Activated CD4-positive, alpha-beta T cell treated with anti-CD3 and anti-CD28 coated beads for 1 hour (primary cell): Measurements from ENCODE around the gene GNAO1.

Source experiments
- DNase-seq: peaks from one replicate; pipeline ENCODE4 v3.0.0-alpha.2; 2020

Gene GNAO1

DNA sequence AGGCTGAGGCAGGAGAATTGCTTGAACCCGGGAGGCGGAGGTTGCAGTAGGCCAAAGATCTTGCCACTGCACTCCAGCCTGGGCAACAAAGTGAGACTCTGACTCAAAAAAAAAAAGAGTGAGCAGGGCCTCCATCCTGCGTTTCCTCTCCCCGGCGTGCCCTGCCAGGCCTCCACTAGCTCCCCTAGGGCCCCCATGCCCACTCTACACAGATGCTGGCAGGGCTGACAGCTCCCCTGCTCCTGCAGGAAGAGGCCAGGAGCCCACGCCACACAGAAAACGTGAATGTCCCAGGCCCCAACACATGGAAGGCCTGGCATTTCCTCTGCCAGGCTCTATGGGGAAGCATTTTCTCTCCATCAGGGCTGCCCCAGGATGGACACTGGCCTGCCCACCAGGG, 124.7 kb downstream of the GNAO1 start:
- no peak for DNase-seq

DNA sequence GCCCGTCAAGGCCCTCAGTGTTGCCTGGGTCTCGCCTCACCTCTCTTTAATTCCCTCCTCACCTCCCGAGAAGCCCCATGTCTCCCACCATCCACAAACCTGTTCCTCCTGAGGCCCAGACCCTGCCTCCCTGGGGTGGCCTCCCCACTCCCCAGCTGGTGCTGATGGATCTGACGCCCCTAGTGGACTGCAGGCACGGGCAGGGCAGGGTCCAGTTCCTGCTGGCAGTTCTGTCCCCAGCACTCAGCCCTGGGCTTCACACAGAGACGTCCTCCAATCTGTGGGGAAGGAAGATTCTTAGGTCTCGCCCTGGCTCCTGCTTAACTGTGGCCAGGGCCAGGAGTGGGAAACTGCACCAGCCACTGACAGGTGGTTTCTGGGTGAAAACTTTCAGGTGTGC, 125.3 kb downstream of the GNAO1 start:
- no peak for DNase-seq

DNA sequence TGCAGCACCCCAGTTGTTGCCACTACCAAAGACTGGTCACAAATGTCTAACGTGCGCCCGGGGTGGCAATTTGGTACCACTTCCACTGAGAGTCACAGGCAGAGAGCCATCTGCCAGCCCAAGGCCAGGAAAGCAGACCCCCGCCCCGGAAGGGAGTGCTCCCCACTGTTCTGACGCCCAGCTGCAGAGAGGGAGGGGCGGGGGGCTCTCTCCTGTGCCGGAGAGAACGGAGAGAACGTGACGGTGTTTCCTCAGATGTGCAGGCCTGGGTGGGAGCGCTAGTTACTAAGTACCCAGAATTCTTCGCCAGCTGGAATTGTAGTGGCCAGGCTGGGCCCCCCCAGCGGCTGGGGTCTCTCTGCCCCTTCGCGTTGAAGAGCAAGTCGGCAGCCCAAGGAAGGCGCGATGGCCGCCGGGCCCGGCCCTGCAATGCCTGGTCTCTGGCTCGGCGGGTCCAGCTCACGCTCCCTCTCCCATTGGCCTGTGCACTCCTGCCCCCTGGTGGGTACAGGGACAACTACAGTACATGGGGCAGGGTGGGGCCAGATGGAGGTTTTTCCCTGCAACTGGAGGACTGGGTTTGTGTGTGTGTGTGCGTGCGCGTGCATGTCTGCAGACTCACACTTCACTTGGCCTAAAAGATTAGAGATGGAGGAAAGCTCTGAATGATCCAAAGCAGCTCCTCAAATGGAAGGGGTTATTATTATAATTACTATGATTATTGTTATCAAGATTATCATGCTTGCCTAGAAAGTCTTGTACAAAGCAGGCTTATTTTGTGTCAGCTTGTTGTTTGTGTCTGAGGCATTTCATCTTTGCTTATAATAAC, 126.9 kb downstream of the GNAO1 start:
- DNase-seq, result peak; percentile 59

DNA sequence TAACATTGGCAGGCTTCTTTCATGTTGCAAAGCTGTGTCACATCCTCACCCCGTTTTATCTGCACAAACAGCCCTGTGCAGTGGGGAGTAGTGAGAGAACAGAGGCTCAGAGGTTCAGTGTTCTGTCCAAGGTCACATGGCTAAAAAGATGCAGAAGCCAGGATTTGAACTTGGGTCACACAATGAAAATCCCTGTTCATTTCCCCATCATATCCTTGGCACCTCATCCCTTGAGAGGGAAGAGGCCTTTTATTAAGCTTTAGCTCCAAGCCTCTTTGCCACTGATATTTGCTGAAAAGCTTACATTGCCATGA, 127.5 kb downstream of the GNAO1 start:
- no peak for DNase-seq

DNA sequence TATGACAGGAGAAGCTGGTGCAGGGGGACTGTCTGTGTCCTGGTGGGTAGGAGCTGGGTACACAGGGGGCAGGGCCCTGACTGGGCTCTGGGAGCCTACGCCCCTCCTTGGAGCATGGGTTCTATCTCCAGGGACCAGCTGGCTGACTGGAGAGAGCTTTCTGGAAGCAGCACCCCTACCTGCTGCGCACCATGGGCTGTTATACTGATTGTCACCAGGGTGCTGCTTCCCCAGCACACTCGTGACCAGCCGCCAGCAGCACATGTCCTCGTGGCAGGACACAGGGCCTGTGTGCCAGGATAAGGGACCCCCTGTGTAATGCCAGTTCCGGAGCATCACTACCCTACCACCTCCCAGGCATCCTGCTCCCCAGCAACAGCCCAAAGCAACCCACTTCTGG, 128.1 kb downstream of the GNAO1 start:
- DNase-seq, result no peak

DNA sequence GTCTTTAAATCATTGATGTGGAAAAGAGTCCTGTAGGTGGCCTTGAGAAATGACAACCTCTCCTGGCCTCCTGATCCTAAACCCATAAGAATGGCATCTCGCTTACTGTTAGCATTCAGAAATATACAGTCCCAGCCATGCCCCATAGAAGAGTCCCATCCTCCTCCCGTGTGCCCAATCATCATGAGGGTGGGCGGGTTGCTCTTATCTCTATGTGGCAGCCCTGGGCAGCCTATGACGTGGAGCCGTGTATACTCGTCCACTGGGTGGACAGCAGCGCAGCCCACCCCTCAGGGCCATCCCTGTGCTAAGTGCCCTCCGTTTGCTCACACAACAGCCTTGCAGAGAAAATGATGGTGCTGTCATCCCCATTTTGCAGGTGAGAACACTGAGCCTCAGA, 128.8 kb downstream of the GNAO1 start:
- no peak for DNase-seq

DNA sequence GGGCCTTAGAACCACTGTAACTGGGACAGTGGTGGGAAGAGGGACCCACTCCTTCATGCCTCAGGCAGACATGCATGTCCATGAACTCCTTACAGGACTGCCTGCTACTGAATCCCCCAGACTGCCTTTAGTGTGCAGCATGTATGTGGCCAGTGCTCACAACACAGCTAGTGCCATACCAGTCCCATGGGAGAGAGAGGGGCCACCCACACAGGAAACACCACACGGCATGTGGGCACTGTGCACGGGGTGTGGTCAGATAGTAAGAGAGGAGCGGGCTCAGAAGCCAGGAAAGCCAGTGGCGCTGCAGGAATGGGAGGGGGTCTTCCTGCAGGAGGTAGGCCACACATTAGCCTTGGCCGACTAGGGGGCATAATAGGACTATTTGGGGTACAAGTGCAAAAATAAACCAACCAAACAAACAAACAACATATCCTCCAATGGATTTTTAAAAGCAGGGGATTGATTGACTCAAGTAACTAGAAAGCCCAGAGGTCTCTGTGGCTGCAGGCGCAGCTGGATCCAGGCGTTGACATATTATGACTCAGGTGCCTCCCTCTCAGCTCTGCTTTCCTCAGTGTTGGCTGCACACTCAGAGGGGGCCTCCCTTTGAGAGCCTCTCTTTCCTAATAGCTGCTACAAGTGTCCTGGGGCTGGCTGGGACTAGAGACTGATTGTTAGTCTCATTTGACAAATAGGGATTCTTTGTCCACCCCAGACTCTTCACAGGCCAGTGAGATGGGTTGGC, 129.7 kb downstream of the GNAO1 start:
- no peak for DNase-seq

DNA sequence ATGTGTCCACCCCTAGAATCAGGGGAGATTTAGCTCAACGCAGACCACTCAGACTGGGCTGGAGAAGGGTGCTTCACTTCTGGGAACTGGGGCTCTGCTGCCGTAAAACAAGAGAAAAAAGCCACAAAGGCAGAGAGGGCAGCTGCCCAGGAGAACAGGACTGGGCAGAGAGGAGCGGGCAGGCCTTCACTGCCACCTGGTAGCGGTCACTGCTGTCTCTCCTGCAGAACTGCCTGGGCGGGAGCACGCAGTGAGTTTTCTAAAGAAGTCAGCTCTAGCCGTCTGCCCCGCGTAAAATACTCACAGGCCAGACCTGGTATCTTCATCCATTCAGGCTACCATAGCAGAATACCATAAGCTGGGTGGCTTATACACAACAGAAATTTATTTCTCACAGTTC, 130.3 kb downstream of the GNAO1 start:
- no peak for DNase-seq

DNA sequence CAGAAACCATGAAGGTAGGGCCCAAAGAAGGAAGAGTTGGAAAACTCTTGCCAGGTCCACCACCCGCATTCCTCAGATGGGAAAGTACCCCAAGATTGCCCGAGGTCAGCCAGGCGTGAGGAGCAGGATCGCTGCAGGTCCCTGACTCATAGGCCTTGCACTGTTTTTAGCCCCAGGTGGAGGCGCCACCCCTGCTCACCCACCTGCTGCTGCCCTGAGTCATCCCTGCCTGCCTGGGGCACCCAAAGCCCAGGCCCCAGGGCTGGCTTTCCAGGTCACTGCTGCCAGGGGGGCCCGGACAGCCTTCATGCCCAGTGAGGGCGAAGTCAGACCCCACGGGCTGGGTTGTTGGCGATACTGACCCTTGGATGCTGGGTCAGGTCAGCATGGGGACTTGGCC, 133.1 kb downstream of the GNAO1 start:
- no peak for DNase-seq

DNA sequence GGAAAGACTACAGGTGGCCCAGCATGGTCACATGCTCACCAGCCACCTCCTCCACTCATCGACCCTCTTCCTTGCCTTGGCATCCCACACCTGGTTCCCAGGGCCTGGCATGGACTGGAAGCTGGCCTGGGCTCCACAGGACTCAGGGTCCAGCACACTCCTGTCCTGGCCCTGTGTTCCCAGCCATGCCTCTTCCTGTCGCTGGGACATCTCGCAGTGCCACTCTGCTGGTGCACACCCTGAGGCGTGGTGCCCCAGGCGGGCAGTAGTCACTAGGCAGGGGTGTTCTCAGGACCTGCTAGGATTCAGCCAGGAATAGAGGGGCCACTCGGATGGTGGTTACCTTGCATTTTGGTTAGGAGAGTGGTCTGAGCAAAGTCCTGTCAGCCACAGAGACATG, 134.7 kb downstream of the GNAO1 start:
- DNase-seq, result no peak

DNA sequence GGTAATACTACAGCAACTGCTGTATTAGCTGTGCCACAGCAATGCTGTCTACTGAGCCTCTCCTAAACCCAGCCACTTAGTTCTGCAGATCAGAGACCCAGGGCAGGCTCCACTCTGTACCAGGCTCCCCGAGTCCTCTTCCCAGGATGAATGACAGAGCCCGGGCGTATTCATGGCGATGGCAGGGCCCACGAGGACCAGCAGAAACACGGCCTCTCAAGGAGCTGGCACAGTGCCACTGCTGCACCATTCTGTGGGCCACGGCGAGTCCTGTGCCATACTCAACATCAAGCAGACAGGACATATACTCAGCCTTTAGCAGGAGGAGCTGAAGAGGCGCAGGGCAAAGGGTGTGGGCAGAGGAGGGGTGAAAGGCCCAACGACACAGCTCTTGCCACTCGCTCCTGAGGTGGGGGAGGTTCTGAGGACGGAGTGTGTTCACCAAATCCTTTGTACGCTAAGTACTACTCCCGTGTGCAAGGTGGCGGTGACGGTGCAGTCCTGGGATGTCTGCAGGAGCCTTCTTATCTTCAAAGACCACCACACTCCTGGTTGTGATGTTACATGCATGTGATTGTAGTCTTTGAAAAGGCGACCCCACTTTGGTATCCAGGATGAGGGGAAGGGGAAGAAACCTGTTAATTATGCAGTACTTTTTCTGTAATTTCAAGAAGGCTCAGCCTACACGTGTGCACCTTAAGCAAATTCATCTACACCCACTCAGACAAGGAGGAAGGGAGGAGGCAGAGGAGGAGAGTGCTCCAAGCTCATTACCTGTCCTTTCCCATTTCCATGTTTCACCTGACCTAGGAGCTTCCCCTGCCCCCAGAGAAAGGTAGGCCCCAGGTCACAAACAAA, 136.0 kb downstream of the GNAO1 start:
- DNase-seq, result no peak

DNA sequence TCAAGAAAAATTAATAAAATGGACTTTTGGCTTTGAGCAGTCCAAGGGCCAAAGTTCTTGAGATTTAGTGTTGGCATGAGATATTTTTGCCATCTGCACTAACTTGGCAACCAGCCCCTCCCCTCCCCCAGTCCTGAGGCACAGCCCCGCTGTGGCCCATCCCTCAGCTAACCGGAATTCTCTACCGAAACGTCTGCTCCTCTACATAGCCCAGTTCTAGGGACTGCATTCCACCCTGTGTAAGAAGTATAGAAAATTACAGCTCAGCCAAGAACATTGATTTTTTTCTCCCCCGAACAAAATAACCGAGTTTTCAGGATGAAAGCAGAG, 136.6 kb downstream of the GNAO1 start:
- DNase-seq, result no peak

DNA sequence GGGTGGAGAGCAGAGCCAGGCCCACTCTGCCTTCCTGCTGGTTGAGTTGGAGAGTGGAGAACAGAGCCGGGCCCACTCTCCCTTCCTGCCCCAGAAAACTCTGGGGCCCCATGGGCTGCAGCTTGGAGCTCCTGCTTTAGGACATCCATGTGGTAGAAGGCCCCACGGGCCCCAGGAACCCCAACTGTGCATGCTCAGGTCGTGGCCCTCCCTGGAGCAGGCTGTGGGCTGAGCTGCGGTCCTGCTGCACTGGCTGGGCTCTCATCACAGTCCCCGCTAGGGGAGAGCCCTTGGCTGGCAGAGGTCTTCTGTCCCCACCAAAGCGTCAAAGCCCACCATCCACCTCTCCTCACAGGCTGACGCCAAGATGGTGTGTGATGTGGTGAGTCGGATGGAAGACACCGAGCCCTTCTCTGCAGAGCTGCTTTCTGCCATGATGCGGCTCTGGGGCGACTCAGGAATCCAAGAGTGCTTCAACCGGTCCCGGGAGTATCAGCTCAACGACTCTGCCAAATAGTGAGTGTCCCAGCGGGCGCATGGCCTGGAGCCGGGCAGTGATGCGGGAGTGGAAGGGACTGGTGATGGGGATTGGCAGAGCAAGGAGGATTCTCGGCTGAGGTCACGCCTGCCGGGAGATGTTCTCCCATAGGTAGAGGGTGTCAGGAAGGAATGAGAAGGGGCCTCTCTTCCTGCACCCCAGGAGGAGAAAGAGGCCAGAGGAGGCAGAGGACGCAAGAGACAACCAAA, 137.2 kb downstream of the GNAO1 start:
- no peak for DNase-seq

DNA sequence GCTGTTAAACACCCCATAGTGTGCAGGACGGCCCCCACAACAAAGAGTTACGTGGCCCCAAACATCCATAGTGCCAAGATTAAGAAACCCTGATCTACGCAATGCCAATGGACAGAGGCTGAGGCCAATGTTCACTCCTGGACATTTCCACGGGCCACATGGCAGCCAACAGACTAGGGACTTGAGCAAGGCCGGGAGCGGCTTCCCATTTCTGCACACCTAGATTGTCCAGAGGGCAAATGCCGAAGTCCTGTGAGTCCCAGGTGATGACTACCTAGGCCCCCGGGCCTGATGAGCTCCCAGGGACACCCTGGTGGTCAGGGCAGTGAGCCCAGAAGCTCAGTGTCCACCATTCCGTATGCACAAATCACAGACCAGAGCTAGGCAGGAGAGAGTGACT, 138.6 kb downstream of the GNAO1 start:
- no peak for DNase-seq

DNA sequence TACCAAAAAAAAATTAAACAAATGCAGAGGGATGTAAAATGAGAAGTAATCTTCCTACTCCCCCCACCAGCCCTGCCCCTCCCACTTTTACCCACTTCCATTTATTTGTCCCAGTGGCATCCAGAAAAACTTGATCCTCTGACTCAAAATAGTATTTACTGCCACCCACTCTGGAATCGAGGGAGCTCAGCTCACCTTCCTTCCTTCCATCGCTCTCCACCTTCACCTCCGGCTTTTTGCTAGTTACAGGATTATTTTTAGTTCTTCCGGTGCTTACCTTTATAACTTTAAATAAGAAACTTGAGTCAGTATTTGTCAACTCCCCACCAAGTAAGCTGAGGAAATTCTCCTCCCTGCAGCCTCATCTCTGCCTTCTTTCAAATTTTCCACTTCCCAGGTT, 139.2 kb downstream of the GNAO1 start:
- no peak for DNase-seq

DNA sequence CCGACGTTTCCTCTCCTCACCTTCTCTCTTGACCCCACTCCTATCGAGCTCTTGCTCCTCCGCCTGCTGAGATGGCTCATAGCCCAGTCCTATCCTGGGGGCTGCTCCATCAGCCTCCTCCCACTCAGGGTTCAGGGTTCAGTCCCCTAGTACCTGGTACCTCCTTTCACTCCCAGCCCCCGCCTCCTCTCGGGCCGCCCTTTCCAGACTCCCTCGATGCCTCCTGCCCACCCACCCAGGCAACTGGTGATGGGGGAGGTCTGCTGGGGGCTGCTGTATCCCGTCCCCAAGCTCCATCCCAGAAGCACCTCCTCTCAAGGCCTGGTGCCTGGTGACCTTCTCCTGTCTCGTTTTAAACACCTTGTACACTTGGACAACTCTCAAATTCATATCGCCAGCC, 140.1 kb downstream of the GNAO1 start:
- DNase-seq, result no peak

DNA sequence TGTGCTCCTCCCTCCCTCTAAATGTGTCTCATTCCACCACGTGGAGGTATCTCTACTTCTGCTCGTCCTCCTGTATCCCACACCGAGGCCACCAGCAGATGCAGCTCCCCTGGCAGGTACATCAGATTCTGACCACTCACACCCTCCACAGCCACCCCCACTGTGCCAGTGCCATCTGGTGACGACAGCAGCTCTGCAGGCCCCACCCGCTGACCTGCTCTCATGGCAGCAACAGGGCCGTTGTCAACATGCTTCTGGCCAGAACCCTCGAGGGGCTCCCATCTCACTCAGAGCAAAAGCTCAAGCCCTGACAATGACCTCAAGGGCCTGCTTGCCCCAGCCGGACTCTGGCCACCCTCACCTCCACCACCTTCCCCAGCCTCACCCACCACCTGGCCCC, 140.6 kb downstream of the GNAO1 start:
- no peak for DNase-seq

DNA sequence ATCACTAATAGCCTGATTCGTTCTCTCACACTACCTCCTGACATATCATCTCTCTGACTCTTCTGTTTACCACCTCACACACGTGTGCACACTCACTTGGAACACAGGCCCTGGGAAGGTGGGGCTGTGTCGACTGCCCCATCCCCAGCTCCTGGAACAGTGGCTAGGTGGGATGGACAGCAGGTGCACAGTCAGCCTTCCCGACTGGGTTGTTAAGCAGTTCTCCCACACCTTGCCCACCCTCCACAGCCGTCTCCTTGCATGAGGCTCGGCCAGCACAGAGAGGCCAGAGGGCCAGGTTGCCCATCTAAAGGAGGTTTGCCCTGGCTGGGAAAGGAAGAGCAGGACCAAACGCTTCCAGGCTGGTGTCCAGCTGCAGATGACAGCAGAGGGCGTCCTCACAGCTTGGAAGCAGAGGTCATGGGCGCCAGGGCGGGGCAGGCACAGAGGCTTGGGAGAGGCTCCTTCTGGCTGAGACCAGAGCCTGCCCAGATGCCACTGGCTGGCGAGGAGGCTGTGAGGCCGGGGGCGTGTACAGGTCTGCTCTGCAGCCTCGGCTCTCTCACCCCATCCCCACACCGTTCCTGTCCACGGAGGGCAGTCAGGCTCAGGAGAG, 141.3 kb downstream of the GNAO1 start:
- DNase-seq, result no peak

DNA sequence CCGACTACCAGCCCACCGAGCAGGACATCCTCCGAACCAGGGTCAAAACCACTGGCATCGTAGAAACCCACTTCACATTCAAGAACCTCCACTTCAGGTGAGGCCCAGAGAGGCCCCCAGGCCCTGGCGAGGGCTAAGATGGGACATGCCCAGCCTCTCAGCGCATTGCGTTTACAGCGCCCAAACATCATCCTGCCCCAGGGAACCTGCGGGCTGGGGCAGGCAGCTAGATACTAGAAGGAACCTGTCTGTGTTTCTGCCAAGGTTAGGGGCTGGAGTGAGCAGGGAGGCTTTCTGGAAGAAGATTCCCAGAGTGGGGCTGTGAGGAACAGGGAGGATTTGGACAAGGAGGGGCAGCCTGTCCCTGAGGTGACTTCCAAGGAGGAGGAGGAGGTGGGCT, 143.5 kb downstream of the GNAO1 start:
- DNase-seq, result no peak

DNA sequence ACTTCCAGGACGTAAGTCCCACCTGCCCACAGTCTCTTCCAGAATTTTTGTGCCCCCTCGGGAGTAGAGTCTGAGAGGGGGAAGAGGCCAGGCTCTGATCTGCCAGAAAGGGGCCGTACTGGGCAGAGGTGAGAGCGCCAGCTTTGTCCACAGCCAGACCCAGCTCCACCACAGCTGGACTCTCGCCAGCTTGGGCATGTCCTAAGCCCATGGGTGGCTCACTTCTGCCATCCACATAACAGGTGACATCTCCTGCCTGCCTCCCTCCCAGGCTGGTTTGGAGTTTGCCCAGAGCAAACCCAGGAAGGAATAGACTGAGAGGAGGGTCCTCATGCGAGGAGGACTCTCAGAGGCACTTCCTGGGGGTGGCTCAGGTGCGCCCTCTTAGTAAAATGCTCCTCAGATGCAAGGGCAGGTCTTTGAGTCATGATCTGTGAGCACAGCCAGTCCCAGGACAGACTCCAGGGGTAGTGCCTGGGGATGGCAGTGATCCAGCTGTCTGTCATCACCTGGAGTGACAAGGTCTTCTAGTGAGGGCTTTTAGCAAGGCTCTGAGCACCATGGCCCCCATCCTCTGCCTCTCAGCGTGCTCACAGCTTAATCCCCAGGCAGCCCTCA, 144.9 kb downstream of the GNAO1 start:
- no peak for DNase-seq

DNA sequence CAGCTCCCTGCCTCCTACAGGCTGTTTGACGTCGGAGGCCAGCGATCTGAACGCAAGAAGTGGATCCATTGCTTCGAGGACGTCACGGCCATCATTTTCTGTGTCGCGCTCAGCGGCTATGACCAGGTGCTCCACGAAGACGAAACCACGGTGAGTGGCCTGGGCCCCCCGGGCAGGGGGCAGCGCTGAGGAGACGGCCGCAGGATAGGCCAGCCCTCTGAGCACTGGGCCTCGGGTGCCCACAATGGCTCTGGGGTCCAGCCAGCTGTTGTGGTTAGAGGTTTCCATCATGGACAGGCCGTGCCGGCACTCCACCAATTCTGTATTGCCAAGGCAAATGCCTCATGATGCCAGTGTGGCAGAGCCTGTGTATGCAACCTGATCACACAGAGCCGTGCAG, 145.4 kb downstream of the GNAO1 start:
- DNase-seq, result no peak

DNA sequence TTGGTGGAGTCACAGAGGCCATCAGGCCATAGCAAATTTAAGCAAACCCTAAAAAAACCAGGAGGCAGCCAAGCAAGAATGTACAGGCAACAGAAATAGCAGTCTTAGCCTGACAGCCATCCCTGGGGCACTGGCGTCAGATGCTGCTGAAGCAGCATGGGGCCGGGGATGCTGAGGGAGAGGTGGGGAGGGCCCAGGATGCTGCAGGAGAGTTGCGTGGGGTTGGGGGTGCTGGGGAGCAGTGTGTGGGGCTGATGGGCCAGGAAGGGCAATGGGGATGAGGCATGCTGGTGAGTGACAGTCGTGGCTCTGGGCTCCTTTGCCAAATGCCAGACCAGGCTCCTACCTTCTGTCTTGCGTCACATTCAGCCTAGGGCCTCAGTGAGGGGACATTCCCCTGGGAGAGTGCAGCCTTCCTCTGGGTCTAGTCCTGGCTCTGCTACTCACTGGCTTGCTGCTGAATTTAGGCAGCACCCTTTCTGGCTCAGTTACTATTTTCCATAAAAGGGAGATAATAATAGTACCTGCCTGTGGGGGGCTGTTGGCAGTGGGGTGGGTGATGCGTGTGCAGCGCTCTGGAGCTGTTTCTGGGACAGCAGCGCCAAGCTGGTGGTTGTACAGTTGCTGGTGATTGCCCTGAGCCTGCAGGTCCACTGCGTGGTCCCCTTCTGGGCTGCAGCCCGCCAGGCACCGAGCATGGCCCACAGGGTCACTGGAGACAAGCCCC, 146.0 kb downstream of the GNAO1 start:
- no peak for DNase-seq
